NCI-H460 (cell line): ENCODE results near the gene MEGF11. TPM values are rescaled to one million over a fixed set of nuclear protein-coding genes. Genes with fewer than 3 reads are reported as not detected.

ENCODE experiments used
- DNase-seq: peaks from one replicate; pipeline ENCODE4 v3.0.0-alpha.2; 2016; ENCODE audit warnings: low read depth; ENCODE audit errors: extremely low read depth
- polyA plus RNA-seq: library from polyadenylated mRNA; depleted of rRNA; stranded (reverse); fragments of >200 nt; gene quantifications from 2 replicates; pipeline ENCODE4 v1.2.3, GENCODE V29; 2014; cell fraction: nucleus; rRNA removed
- total RNA-seq: library from RNA; depleted of rRNA; stranded (reverse); fragments of >200 nt; shearing (Covaris generic); gene quantifications from 2 replicates; pipeline ENCODE4 v1.2.3, GENCODE V29; 2014; rRNA removed

The MEGF11 gene
- 0.40 and 0.89 TPM in 2 replicates for total RNA-seq
- 0.36 and 1.6 TPM in 2 replicates for polyA plus RNA-seq

DNA sequence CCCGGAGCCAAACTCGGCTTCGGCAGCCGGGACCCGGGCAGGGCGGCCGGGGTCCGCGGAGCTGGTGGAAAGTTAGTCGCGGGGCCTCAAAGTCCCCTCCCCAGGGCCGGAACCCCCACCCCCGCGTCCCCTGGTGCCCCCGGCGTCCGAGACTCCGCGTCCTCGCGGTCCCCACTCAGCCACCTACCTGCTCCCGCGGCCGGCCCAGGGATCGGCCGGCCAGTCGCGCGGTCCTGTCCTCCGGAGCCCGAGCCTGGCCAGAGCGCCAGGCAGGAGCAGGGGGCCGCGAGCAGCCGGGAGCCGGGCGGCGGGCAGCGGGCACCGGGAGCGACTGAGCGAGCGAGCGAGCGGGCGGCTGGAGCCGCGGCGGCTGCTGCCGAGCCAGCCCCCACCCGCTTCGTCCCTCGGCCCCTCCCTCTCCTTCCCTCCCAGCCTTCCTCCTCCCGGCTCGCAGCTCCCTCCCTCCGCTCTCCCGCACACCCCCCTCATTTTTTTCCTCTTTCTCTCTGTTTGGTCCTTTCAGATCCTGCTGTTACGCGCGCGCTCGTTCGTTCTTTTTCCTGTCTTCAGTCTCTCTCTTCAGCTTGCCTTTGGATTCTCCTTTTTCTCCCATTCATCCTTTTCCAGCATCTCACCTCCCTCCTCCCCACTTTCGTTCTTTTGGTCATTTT lies at the start of gene MEGF11:
TSS of gene MEGF11 (minus strand) at position 333 of the 671 bp plus-strand sequence. CDS start 125,347 bp downstream, outside the sequence.
- DNase-seq: no peak

DNA sequence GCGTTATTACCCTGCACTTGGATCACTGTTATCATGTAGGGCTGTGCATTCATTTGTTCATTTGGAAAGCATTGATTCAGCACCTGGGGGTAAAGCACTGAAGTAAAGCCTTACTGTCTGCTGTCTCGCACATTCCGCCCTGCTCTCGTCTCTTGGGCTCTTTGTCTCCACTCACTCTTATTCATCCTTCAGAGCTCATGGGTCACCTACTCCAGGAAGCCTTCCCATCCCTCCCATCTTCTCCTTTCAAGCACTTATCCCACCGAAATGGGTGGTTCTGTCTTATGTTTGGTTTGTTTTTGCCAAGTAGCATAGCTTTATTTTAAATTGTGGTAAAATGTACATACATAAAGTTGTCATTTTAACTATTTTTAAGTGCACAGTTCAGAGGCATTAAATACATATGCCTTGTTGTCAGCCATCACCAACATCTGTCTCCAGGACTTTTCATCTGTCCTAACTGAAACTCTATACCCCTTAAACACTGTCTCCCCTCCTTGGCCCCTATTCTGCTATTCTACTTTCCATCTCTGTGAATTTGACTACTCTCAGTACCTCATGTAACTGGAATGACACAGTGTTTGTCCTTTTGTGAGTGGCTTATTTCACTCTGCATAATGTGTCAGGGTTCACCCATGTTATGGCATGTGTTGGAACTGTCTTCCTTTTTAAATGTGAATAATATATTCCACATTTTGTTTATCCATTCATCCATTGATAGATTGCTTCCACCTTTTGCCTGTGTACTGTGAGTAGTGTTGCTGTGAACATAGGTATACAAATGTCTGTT lies 49.1 kb upstream of the MEGF11 start:
- DNase-seq: no peak

DNA sequence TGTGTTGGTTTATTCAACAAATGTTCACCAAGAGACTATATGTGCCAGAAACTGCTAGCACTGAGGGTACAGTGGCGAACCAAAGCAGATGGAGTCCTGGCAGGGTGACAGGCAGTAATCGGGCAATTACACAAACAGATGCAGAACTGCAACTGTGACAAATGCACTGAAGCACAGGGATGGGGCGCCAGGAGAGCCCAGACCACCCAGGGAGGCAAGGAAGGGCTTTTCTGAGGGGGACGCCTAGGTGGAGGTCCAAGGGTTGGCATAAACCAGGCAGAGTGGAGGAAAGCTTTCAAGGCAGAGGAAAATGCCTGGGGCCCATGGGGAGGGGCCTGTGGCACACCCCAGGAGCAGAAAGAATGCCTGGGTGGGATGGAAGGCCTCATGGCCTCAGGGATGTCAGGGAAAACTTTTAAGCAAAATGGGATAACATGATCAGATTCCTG lies 45.3 kb upstream of the MEGF11 start:
- DNase-seq: no peak

DNA sequence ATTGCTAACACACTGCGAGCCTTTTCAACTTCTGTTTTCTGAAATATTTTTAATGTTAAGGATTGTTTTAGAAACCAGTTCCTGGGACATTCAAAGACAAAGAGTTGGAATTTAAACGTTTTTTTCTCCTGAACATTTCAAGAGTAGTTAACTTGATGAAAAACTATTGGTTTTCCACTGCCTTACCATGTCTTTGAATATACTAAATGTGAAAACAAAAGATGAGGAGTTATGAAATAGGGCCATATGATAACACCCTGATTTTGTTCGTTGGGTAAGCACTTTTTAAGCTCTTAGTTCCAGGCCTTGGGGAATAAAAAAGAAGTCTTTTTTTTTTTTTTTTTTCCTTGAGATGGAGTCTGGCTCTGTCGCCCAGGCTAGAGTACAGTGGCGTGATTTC lies 42.6 kb upstream of the MEGF11 start:
- no peak for DNase-seq

DNA sequence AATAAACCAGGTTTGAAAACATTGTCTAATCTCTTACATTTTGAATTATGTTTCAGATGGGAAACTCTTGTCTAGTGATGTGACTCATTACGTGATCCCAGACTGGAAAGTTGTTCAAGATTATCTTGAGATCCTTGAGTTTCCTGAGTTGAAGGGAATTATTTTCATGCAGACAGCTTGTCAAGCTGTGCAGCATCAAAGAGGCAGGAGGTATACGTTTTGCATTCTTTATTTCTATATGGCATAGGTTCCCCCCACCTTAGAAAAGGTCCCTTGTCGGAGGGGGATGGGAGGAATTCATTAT lies 41.3 kb upstream of the MEGF11 start:
- DNase-seq: no peak

DNA sequence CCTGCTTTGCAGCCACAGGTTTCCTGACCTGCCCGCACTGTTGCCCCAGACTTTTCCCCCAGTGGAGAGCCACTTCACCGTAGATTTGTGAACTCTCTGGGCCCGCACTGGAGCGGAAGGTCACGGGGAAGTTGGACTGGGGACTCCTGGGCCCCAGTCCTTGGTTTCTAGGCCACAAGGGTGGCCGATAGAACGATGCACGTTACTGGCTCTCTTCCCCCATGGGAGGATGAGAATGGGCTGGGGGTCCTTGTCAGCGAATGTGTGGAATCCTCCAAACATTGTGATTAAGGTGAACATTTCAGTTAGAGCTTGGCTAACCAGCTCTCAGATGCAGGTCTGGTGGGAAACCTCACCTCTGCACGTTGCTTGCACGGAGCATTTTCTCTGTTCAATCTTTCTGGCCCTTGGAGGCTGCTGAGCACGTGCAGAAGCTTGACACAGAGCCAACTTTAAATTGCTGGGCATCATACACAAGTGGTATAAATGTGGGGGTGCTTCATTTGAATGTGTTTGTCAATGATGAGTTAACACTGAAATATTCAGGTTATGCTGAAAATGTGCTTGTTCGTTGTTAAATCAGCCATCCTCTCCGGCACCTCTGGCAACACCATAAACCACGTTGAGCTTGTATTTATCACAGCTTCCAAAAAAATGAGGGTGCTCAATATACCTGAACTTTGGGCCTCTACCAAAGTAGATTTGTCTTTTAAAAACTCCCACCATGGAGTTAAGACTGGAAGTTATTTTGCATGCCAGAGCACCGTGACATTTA lies 40.8 kb upstream of the MEGF11 start:
- peak; percentile 44 for DNase-seq

DNA sequence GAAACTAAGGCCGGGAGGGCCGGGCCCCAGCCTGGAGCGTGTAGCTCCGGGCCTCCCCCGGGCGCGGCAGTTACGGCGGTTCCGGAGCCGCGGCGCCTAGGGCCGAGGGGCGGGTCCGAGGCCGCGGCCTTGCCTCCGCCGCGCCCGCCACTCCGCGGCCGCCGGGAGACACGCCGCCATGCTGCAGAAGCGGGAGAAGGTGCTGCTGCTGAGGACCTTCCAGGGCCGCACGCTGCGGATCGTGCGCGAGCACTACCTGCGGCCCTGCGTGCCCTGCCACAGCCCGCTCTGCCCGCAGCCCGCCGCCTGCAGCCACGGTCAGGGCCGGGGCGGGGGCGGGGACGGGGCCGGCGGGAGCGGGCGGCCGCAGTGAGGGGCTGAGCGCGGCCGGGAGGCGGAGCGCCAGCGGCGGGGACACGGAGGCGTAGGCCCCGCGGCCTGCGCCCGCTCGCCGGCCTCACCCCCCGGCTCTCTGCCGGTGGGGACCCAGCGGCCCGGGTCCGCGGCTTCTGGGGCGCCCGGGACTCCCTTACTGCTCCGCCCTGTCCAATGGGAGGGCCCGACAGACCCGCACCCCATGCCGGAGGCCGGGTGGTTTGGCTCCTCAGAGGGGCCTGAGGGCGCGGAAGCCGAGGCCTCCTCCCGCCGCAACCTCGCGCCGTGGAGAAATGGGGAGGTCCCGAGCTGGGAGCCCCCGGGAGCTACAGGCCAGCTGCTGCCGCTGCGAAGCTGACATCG lies 40.0 kb upstream of the MEGF11 start, which contains the start of gene DIS3L:
TSS of gene DIS3L (plus strand) at position 150 of the 738 bp plus-strand sequence. CDS start at position 179, 29 bp downstream.
- peak; percentile 26 for DNase-seq

DNA sequence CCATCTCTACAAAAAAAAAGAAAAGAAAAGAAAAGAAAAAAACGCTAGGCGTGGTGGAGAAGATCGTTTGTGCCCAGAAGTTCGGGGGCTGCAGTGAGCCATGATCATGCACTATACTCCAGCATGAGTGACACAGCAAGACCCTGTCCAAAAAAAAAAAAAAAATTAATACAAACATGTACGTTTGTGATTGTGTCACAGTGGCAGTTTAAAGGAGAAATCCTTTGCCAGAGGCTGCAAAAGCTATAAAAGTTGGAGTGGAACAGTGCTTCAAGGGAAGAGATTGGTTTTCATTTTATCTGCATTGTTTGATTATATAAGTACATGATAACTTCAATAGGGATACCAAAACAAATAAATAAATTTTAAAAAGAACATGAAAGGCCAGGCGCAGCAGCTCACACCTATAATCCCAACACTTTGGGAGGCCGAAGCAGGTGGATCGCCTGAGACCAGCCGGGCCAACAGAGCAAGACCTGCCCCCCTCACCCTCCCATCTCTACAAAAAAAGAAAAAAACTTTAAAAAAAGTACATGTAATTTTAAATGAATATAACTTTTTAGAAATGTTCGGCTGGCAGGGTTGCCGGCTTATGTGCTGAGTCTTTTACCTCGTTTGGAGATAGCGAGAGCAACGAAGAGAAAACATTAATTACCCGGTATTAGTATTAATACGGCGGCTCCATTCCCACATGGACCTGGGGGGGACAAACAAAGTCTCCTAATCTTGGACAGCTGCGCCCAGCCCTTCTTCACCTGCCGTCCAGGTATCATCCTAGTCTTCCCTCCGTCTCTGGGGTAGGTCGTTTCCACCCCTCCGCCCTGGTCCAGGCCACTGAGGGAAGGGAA lies 39.2 kb upstream of the MEGF11 start:
- no peak for DNase-seq

DNA sequence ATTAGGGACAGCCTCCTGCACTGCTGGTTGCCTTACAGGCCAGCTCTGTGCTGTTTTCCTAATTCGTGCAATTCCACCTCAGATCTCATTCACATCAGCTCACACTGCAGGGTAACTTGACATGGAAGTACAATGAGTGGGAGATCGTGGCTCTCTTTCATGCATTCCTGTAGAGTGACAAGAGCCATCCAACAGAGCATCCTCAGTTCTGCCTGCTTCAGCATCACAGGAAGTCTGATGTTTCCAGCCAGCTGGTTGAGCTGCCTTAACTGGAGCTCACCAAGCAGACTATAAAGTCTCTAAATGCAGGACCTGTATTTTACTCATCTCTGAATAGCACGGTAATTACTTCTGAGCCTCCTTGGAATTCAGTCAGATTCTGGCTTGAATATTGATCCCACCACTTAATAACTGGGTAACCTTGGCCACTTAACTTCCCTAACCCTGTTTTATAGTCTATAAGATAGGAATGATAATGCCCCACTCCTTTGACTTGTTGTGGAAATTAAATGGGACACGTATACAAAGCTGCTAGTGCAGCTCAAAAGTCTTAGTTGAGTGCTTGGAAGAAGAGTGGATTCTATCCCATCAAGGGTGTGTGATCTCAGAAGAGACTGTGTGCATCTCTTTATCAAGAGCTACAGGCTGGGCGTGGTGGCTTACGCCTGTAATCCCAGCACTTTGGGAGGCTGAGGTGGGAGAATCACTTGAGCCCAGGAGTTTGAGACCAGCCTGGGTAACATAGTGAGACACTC lies 38.4 kb upstream of the MEGF11 start:
- DNase-seq: no peak

DNA sequence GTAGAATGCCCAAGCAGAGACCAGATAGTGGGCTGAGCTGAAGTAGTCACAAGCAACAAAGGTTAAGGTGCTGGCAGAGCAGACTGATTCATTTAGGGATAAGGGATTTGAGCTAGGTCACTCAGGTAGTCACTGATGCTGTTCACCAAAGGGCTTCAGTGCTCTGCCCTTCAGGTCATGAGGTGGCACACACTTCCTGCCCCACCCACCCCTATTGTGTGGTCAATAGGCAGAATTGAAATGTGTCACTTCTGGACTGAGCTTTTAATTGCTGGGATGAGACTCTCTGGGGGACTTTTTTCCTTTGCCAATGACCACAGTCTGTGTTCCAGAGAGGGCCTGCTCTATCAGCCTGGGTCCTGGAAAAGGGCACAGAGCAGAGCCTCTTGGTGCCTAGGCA lies 37.0 kb upstream of the MEGF11 start:
- no peak for DNase-seq

DNA sequence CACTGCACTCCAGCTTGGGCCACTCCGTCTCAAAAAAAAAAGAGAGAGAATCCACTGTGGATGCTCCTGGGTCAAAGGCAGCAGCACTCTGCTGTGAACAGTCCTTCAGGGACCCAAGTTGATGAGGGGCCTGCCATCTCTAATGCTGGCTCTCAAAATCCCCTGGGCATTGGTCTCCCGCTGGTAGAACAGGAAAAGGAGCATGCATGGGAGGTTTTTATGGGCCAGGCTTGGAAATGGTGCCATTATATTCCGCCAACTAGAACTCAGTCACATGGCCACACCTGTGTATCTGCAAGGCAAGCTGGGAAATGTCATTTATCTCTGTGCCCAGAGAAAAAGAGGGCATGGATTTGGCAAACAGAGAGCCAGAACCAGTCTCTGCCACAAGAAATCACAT lies 36.5 kb upstream of the MEGF11 start:
- DNase-seq: no peak

DNA sequence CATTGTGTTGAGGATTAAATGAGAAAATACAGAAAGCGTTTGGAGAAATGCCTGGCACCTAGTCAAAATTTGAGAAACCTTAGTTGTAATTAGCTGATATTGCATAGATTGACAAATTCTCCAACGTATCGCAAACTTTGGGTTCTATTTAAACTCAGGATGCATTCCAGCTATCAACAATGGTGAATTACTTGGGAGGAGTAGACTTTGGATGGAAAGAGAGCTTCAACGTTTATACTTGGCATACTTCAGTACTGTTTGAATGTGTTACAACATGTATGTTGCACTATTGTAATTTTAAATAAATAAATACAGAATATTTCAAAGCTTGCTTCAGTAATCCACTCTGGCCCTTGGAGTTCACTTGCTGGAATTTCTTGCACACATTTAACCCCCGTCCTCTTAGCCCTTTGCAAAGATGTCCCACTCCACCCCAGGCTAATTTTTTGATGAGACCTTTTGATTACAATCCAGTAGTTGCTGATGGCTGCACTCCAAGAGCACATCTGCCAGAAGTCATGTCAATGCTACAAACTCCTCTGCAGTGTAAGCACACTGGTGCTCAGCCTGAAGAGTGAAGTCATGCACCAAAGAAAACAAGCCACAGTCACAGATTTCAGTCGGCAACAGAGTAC lies 35.1 kb upstream of the MEGF11 start:
- no peak for DNase-seq

DNA sequence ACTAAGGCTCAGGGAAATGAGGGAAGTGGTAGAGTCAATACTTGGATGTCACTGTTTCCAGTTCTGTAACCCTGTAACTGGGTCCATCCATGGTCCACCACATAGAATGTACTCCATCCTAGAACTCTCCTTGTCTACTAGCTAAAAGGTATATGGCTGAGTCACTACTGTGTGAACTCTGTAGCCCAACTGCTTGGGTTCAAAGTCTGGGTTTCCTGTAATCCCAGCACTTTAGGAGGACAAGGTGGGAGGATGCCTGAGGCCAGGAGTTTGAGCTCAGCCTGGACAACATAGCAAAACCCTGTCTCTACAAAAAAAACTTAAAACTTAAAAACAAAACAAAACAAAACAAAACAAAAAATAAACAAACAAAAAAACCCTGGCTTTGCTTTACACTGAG lies 34.5 kb upstream of the MEGF11 start:
- no peak for DNase-seq

DNA sequence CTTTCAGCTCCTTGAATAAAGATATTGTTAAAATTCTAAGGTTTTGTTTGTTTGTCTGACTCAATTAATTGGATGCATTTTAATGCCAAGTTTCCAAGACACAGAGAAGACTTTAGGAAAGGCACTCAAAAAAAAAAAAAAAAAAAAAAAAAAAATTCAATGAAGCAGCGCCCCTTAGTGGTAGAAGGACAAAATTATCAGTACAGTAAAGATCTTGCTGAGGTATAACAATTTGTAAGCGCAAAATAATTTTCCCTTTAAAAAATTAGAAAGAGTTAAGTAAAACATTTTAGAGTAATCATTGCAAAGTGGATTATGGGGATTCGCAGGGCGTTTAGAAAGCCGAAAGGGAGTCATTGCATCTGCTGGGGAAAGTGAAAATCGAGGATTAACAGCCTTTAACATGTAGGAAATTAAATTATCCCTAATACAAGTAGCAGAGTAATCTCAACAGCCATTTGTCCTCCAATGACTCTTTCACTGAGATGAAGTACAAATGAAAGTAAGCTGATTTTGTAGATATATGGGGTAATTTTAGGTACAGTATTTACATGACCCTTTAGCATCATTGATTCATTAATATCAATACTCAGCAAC lies 34.0 kb upstream of the MEGF11 start:
- peak; percentile 44 for DNase-seq

DNA sequence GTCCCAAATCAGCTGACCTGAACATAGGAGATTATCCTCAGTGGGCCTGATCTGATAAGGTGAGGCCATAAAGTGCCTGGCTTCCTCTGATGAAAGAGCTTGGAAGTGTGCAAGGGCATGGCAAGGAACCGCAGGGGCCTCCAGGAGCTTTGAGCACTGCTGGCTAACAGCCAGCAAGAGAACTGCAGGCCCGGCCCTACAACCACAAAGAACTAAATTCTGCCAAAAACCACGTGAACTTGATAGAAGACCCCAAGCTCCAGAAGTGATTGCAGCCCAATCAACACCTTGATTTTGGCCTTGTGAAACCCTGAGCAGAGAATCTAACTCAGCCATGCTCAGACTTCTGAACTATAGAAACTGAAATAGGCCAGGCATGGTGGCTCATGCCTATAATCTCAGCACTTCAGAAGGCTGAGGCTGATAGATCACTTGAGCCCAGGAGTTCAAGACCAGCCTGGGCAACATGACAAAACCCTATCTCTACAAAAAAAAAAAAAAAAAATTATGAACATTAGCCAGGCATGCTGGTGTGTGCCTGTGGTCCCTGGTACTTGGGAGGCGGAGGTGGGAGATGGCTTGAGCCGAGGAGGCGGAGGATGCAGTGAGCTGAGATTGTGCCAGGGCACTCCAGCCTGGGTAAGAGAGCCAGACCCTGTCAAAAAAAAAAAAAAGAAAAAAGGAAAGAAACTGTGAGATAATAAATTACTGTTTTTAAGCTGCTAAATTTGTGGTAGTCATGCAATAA lies 32.2 kb upstream of the MEGF11 start:
- no peak for DNase-seq

DNA sequence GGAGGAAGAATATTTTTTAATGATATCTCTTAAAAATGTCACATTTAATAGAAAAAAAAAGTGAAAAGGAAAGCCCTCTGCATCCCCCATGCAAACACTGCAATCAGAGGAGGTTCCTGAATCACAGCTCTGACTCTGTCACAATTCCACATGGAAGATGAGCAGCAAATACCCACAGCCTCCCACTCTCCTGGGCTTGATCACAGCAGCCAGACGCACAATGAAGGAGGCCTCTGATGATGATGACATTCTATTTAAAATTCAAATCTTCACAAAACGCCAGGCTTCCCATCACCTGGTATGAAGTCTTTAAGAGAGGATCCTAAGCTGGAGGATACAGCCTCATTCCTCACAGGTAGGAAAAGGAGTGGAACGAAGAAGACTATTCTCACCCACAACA lies 30.7 kb upstream of the MEGF11 start:
- DNase-seq: no peak

DNA sequence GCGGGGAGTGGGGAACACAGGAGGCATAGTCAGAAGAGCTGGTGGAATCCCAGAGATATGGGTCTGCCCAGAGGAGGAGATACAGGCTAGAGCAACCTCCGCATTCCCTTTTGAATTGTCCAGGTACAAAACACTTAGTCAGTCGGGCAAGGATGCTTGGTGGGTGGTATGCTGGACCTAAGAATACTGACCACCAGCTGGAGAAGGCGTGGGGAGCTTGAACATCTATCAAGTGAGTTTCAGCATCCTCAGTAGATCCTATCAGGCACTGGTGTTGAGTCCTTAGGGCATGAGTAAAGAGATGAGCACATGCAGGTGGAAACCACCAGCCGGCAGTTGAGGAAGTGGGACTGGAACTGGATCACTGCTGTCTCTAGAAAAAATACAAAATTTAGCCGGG lies 25.1 kb upstream of the MEGF11 start:
- DNase-seq: no peak
